Breast epithelium (tissue), 4 donors: ENCODE measurements around the gene TAF10. TPM values are rescaled to one million over a fixed set of nuclear protein-coding genes. Genes with fewer than 3 reads are reported as not detected.
A peak's percentile ranks its signal among the peaks of the same experiment; 100 is the strongest.

Source experiments
- DNase-seq, 2 donors: peaks; one replicate each; pipeline ENCODE4 v3.0.0-alpha.2; 2019; ENCODE audit warnings: low spot score in 2 of 2
- H3K27ac ChIP-seq, 2 donors: fragments of 200-600 bp; sonication (generic) in 1 of 2; one replicate each; pipeline ENCODE4 v1.5.1; 2016 to 2019; ENCODE audit warnings: mild to moderate bottlenecking in 1 of 2
- H3K27me3 ChIP-seq, 2 donors: fragments of 200-600 bp; sonication (generic) in 1 of 2; one replicate each; pipeline versions ENCODE4 v1.5.1 to v1.6.0; 2017 to 2019; ENCODE audit warnings: control low read depth in 1 of 2, mild to moderate bottlenecking in 1 of 2
- H3K36me3 ChIP-seq: fragments of 200-600 bp; one replicate; pipeline ENCODE4 v1.5.1; 2019
- H3K4me1 ChIP-seq, 2 donors: fragments of 200-600 bp; sonication (generic); one replicate each; pipeline ENCODE4 v1.5.1; 2016 to 2019; ENCODE audit warnings: control low read depth in 1 of 2
- H3K4me3 ChIP-seq, 3 donors: fragments of 200-600 bp; sonication (generic); 1 replicate in 2 of 3; 2 replicates in 1 of 3; pipeline ENCODE4 v1.5.1; 2016 to 2019; ENCODE audit warnings: mild to moderate bottlenecking in 3 of 3, moderate library complexity in 2 of 3
- H3K9me3 ChIP-seq, 2 donors: fragments of 200-600 bp; sonication (generic) in 1 of 2; one replicate each; pipeline ENCODE4 v1.5.1; 2016 to 2019; ENCODE audit warnings: control low read depth in 1 of 2
- CTCF ChIP-seq, 3 donors: fragments of 450-650 bp; IDR thresholded peaks; one replicate each; pipeline ENCODE4 v1.5.1; 2016 to 2017; ENCODE audit warnings: antibody characterized with exemption in 3 of 3, mild to moderate bottlenecking in 3 of 3, moderate library complexity in 3 of 3
- POLR2A ChIP-seq: fragments of 450-650 bp; IDR thresholded peaks from one replicate; pipeline ENCODE4 v1.6.1; 2016; ENCODE audit warnings: antibody characterized with exemption, mild to moderate bottlenecking, moderate library complexity
- POLR2AphosphoS5 ChIP-seq, 3 donors: sonication (generic); formaldehyde crosslinking; IDR thresholded peaks; one replicate each; pipeline ENCODE4 v1.6.1; 2017; ENCODE audit warnings: antibody characterized with exemption in 3 of 3
- intact Hi-C: fragments of 100-400 bp; cut with DNase I; formaldehyde crosslinking; loops from one replicate; pipeline ENCODE4 v1.15.1; 2023; ENCODE audit warnings: low total_unique reads
- total RNA-seq, 3 donors: library from RNA; depleted of rRNA; stranded (reverse); fragments of >200 nt; gene quantifications; one replicate each; pipeline ENCODE4 v1.1.0, GENCODE V29; 2016

Gene TAF10
- total RNA-seq, 3 donors from 2014 or later: 45.4 to 82.6 (median 54.7) TPM

DNA sequence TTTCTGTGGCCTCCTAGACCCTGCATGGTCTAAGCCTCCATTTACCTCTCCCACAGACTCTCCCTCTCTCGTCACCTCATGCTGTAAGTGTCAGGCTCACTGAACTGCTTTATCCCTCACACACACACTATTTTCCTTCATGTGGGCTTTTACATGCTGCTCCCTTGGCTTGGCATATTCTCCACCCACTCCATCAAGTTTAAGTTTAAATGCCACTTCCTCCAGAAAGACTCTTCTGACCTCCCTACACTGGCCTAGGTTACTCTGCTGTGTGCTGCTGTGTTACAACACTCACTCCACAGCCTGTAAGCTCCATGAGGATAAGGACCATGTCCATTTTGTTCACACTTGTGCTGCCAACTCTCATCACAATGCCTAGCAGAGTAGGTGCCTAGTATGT, 41.1 kb upstream of the TAF10 start:
- no peaks in the 10 kb centered on the region for H3K27me3 ChIP-seq
- no peak for TF ChIP-seq CTCF (IDR thresholded peaks at IDR 0.05)
- TF ChIP-seq POLR2A: no peak
- TF ChIP-seq POLR2AphosphoS5 (IDR thresholded peaks at IDR 0.05): no peak
- no peaks in the 10 kb centered on the region for H3K4me1 ChIP-seq
- intact Hi-C loops: no loop called here
- DNase-seq: no peak
- H3K27ac ChIP-seq: peak overlapping the region in 1 of 2 donors; percentile 19
- H3K9me3 ChIP-seq: no peaks in the 10 kb centered on the region
- H3K36me3 ChIP-seq: no peaks in the 10 kb centered on the region
- H3K4me3 ChIP-seq: no peak overlapping the region

DNA sequence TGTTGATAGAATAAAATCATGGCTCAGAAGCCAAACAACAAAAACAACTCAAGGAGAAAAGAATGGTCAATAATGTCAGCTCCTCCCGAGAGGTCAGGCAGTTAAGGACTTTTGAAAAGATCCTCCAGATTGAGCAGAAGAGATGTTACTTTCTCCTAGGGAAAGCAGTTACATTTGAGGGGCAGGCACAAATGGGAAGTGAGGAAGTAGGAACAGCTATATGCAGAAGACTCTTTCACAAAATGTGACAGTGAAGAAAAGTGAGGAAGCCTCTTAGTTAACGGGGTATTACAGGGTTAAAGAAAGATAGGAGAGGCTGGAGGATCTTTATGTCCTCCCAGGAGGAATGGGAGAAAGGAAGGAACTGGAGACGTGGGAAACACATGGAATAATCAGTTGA, 40.2 kb upstream of the TAF10 start:
- H3K4me1 ChIP-seq: no peaks in the 10 kb centered on the region
- DNase-seq: no peak
- H3K36me3 ChIP-seq: no peaks in the 10 kb centered on the region
- H3K27ac ChIP-seq: peak overlapping the region in 1 of 2 donors; percentile 19
- H3K4me3 ChIP-seq: no peak overlapping the region
- no peaks in the 10 kb centered on the region for H3K9me3 ChIP-seq
- H3K27me3 ChIP-seq: no peaks in the 10 kb centered on the region
- intact Hi-C loops: no loop called here
- TF ChIP-seq POLR2AphosphoS5 (IDR thresholded peaks at IDR 0.05) (no peak), CTCF (IDR thresholded peaks at IDR 0.05) (no peak), POLR2A (no peak)

GRCh38 chr11:6650980-6651379, 39.0 kb upstream of the TAF10 start:
- H3K36me3 ChIP-seq: no peaks in the 10 kb centered on the region
- intact Hi-C loops: no loop called here
- no peaks in the 10 kb centered on the region for H3K27me3 ChIP-seq

DNA sequence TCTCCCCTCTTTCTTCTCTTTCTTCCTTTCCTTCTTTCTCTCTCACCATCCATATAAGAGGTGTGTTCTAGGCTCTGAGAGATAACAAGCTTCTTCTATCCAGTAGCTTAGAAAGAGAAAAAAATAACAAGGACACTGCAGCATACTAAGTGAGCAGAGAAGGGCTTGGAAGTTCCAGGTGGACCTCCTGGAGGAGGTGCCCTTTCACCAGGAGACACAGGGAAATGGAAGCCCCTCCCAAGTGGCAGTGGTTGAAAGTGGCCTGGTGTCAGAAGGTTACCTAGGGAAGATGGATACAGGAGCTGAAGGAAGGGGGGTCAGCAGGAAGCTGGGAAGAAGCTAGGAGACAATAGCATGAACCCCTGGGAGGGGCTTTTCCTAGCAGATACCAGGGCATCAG, 38.1 kb upstream of the TAF10 start:
- intact Hi-C loops: no loop called here
- H3K4me1 ChIP-seq: no peaks in the 10 kb centered on the region
- TF ChIP-seq CTCF (IDR thresholded peaks at IDR 0.05) (no peak), POLR2AphosphoS5 (IDR thresholded peaks at IDR 0.05) (no peak), POLR2A (no peak)

More at GRCh38 chr11:6650980-6651379, 39.0 kb upstream of the TAF10 start:
- TF ChIP-seq POLR2A (no peak), POLR2AphosphoS5 (IDR thresholded peaks at IDR 0.05) (no peak), CTCF (IDR thresholded peaks at IDR 0.05) (no peak)
- Histone ChIP-seq H3K9me3 (no peaks in the 10 kb centered on the region), H3K4me3 (no peak overlapping the region), H3K27ac (no peak overlapping the region), H3K4me1 (no peaks in the 10 kb centered on the region)
- no peak for DNase-seq

GRCh38 chr11:6648501-6648900, 36.5 kb upstream of the TAF10 start:
- no peaks in the 10 kb centered on the region for H3K9me3 ChIP-seq
- H3K4me3 ChIP-seq: no peak overlapping the region
- intact Hi-C loops: no loop called here
- H3K4me1 ChIP-seq: no peaks in the 10 kb centered on the region
- no peak for DNase-seq
- peak overlapping the region in 1 of 2 donors; percentile 5 for H3K27ac ChIP-seq
- no peak for TF ChIP-seq POLR2AphosphoS5 (IDR thresholded peaks at IDR 0.05)
- no peak for TF ChIP-seq CTCF (IDR thresholded peaks at IDR 0.05)
- no peak for TF ChIP-seq POLR2A
- no peaks in the 10 kb centered on the region for H3K36me3 ChIP-seq
- H3K27me3 ChIP-seq: no peaks in the 10 kb centered on the region

More for the DNA sequence above, 38.1 kb upstream of the TAF10 start:
- H3K36me3 ChIP-seq: no peaks in the 10 kb centered on the region
- no peak overlapping the region for H3K4me3 ChIP-seq
- H3K9me3 ChIP-seq: no peaks in the 10 kb centered on the region
- no peaks in the 10 kb centered on the region for H3K27me3 ChIP-seq
- no peak for DNase-seq
- no peak overlapping the region for H3K27ac ChIP-seq
